Activated gamma-delta T cell treated with anti-CD3 and anti-CD28 coated beads, Interleukin-2, amount 50 U/mL, for 16 hours (primary cell): ENCODE data around the gene LDB2.

Experiments
- DNase-seq: peaks from one replicate; pipeline ENCODE4 v3.0.0-alpha.2; 2020; ENCODE audit warnings: low read depth

LDB2 gene

GRCh38 chr4:16884673-16885460, 13.6 kb downstream of the LDB2 start:
- no peak for DNase-seq

- no peak for DNase-seq
These were observed 14.6 kb downstream of the LDB2 start for GRCh38 chr4:16883806-16884205.

GRCh38 chr4:16881151-16881884, 17.1 kb downstream of the LDB2 start:
- no peak for DNase-seq

- DNase-seq = no peak
These were observed 23.0 kb downstream of the LDB2 start for GRCh38 chr4:16875487-16875886.

GRCh38 chr4:16869594-16870245, 28.7 kb downstream of the LDB2 start:
- DNase-seq = no peak

GRCh38 chr4:16868674-16869073, 29.8 kb downstream of the LDB2 start:
- no peak for DNase-seq

- DNase-seq = no peak
These were observed 30.6 kb downstream of the LDB2 start for GRCh38 chr4:16867827-16868226.

GRCh38 chr4:16866974-16867373, 31.5 kb downstream of the LDB2 start:
- DNase-seq = no peak

- no peak for DNase-seq
These were observed 32.6 kb downstream of the LDB2 start for GRCh38 chr4:16865897-16866283.

- DNase-seq = no peak
These were observed 33.1 kb downstream of the LDB2 start for GRCh38 chr4:16865209-16865896.

GRCh38 chr4:16864199-16864598, 34.2 kb downstream of the LDB2 start:
- DNase-seq = no peak

- no peak for DNase-seq
These were observed 35.7 kb downstream of the LDB2 start for GRCh38 chr4:16862697-16863096.

- no peak for DNase-seq
These were observed 37.9 kb downstream of the LDB2 start for GRCh38 chr4:16860516-16860915.

GRCh38 chr4:16859031-16859430, 39.4 kb downstream of the LDB2 start:
- no peak for DNase-seq

- DNase-seq = no peak
These were observed 40.1 kb downstream of the LDB2 start for GRCh38 chr4:16858275-16858752.

- no peak for DNase-seq
These were observed 41.0 kb downstream of the LDB2 start for GRCh38 chr4:16857425-16857824.

GRCh38 chr4:16853640-16854039, 44.8 kb downstream of the LDB2 start:
- no peak for DNase-seq

- no peak for DNase-seq
These were observed 45.8 kb downstream of the LDB2 start for GRCh38 chr4:16852644-16853043.

- no peak for DNase-seq
These were observed 46.2 kb downstream of the LDB2 start for GRCh38 chr4:16852228-16852627.

GRCh38 chr4:16846540-16847117, 51.8 kb downstream of the LDB2 start:
- DNase-seq = no peak

GRCh38 chr4:16844816-16845586, 53.4 kb downstream of the LDB2 start:
- no peak for DNase-seq
